HepG2 (cell line): ENCODE results near the gene CUL9. TPM values are rescaled to one million over a fixed set of nuclear protein-coding genes. Genes with fewer than 3 reads are reported as not detected.
A peak's percentile ranks its signal among the peaks of the same experiment; 100 is the strongest.

Experiments used
- EED ChIP-seq: sonication (generic); formaldehyde crosslinking; IDR thresholded peaks from 2 replicates; pipeline ENCODE4 v1.5.0; 2020; ENCODE audit warnings: mild to moderate bottlenecking, missing genetic modification reagents
- FOXA3 ChIP-seq: IDR thresholded peaks from 2 replicates; pipeline ENCODE4 v1.6.1; 2016; ENCODE audit warnings: missing genetic modification reagents, missing compliant biosample characterization
- KLF6 ChIP-seq: IDR thresholded peaks from 2 replicates; pipeline ENCODE4 v1.8.0; 2016; ENCODE audit warnings: missing biosample characterization, missing genetic modification reagents
- MXD3 ChIP-seq: IDR thresholded peaks from 2 replicates; pipeline ENCODE4 v1.6.1; 2016; ENCODE audit warnings: mild to moderate bottlenecking, missing biosample characterization, missing genetic modification reagents
- NFE2L2 ChIP-seq: fragments of 150-350 bp; IDR thresholded peaks from 2 replicates; pipeline ENCODE4 v1.6.1; 2014; ENCODE audit warnings: low read length
- PPARG ChIP-seq: conservative IDR thresholded peaks from 2 replicates; pipeline ENCODE4 v1.6.1; 2016; ENCODE audit warnings: missing biosample characterization, missing genetic modification reagents
- RBFOX2 ChIP-seq: fragments of 200-400 bp; formaldehyde crosslinking; IDR thresholded peaks from 2 replicates; pipeline ENCODE4 v1.6.1; 2017; ENCODE audit warnings: low read depth, mild to moderate bottlenecking, low read length
- RORA ChIP-seq: sonication (generic); formaldehyde crosslinking; IDR thresholded peaks from 2 replicates; pipeline ENCODE4 v1.5.0; 2020; ENCODE audit warnings: mild to moderate bottlenecking, missing genetic modification reagents, moderate library complexity
- SMC3 ChIP-seq: IDR thresholded peaks from 2 replicates; pipeline ENCODE4 v1.6.1; 2011; ENCODE audit warnings: low read length, improper control_type of control experiment
- SNAPC4 ChIP-seq: sonication (generic); formaldehyde crosslinking; IDR thresholded peaks from 2 replicates; pipeline ENCODE4 v1.4.0; 2020; ENCODE audit warnings: mild to moderate bottlenecking, missing genetic modification reagents
- SP1 ChIP-seq, 2 experiments: fragments of 450-650 bp in 1 of 2; sonication (generic) in 1 of 2; formaldehyde crosslinking in 1 of 2; IDR thresholded peaks; 2 replicates each; pipeline versions ENCODE4 v1.4.0 to v1.6.1; 2016 to 2020; ENCODE audit warnings: missing genetic modification reagents in 1 of 2
- SRSF1 ChIP-seq: fragments of 200-400 bp; formaldehyde crosslinking; optimal IDR thresholded peaks from 2 replicates; pipeline ENCODE3; 2017; ENCODE audit warnings: mild to moderate bottlenecking, low read depth, low read length, moderate library complexity
- TAF1 ChIP-seq: sonication (generic); formaldehyde crosslinking; IDR thresholded peaks from 2 replicates; pipeline ENCODE4 v1.4.0; 2020; ENCODE audit warnings: missing genetic modification reagents
- ZBTB20 ChIP-seq: sonication (generic); formaldehyde crosslinking; IDR thresholded peaks from 2 replicates; pipeline ENCODE4 v1.8.1; 2023; ENCODE audit warnings: missing genetic modification reagents, low read depth, mild to moderate bottlenecking, borderline replicate concordance
- ZFP41 ChIP-seq: sonication (generic); formaldehyde crosslinking; IDR thresholded peaks from 2 replicates; pipeline ENCODE4 v1.4.0; 2020; ENCODE audit warnings: mild to moderate bottlenecking, missing genetic modification reagents, borderline replicate concordance
- ZFX ChIP-seq: sonication (generic); formaldehyde crosslinking; IDR thresholded peaks from 2 replicates; pipeline ENCODE4 v1.4.0; 2020; ENCODE audit warnings: mild to moderate bottlenecking, low read depth, missing genetic modification reagents, moderate library complexity
- ZFYVE20 ChIP-seq: sonication (generic); formaldehyde crosslinking; IDR thresholded peaks from 2 replicates; pipeline ENCODE4 v1.8.0; 2023; ENCODE audit warnings: low read depth, mild to moderate bottlenecking, moderate library complexity, missing genetic modification reagents, borderline replicate concordance
- ZNF550 ChIP-seq: sonication (generic); formaldehyde crosslinking; IDR thresholded peaks from 2 replicates; pipeline ENCODE4 v1.4.0; 2020; ENCODE audit warnings: mild to moderate bottlenecking, missing genetic modification reagents, borderline replicate concordance
- ZNF564 ChIP-seq: sonication (generic); formaldehyde crosslinking; IDR thresholded peaks from 2 replicates; pipeline ENCODE4 v1.8.1; 2023; ENCODE audit warnings: mild to moderate bottlenecking, missing genetic modification reagents
- ZNF674 ChIP-seq: sonication (generic); formaldehyde crosslinking; IDR thresholded peaks from 2 replicates; pipeline ENCODE4 v1.5.0; 2020; ENCODE audit warnings: low read depth, mild to moderate bottlenecking, missing genetic modification reagents
- polyA plus RNA-seq, 8 experiments: library from polyadenylated mRNA; depleted of rRNA in 3 of 8; stranded (reverse) in 7 of 8; unstranded in 1 of 8; fragments of >200 nt; fragmentation: Illumina TruSeq in 4 of 8; extraction: Trizol in 4 of 8; gene quantifications; 2 replicates each; pipeline versions ENCODE4 v1.2.1 to v1.2.3, GENCODE V29; 2011 to 2016; ENCODE audit warnings: low read depth in 4 of 8, missing spikeins in 1 of 8, mixed read lengths in 1 of 8; ENCODE audit not compliant: insufficient read depth in 1 of 8
- total RNA-seq, 5 experiments: library from RNA; depleted of rRNA; stranded (reverse); fragments of >200 nt; fragmentation: Illumina TruSeq; extraction: Trizol; gene quantifications; 2 replicates each; pipeline ENCODE4 v1.2.3, GENCODE V29; 2016; ENCODE audit warnings: low read depth in 1 of 5
- TF ChIP-seq, protein P1 (sequence below): sonication (generic); formaldehyde crosslinking; IDR thresholded peaks from 2 replicates; pipeline ENCODE4 v1.5.0; 2020; ENCODE audit warnings: mild to moderate bottlenecking, missing genetic modification reagents, moderate library complexity
- TF ChIP-seq, protein P2 (sequence below): sonication (generic); formaldehyde crosslinking; IDR thresholded peaks from 2 replicates; pipeline ENCODE4 v1.5.0; 2020; ENCODE audit warnings: missing genetic modification reagents

Gene CUL9
- total and polyA plus RNA-seq, 2 of the 13 experiments (the other 11 are each of a cell fraction or from before 2014, with no cell fraction given): 11.4 to 13.7 TPM

- no peak for TF ChIP-seq SNAPC4 (CRISPR knock-in tag)
- TF ChIP-seq RORA (CRISPR knock-in tag): no peak
- TF ChIP-seq, protein P1, sequence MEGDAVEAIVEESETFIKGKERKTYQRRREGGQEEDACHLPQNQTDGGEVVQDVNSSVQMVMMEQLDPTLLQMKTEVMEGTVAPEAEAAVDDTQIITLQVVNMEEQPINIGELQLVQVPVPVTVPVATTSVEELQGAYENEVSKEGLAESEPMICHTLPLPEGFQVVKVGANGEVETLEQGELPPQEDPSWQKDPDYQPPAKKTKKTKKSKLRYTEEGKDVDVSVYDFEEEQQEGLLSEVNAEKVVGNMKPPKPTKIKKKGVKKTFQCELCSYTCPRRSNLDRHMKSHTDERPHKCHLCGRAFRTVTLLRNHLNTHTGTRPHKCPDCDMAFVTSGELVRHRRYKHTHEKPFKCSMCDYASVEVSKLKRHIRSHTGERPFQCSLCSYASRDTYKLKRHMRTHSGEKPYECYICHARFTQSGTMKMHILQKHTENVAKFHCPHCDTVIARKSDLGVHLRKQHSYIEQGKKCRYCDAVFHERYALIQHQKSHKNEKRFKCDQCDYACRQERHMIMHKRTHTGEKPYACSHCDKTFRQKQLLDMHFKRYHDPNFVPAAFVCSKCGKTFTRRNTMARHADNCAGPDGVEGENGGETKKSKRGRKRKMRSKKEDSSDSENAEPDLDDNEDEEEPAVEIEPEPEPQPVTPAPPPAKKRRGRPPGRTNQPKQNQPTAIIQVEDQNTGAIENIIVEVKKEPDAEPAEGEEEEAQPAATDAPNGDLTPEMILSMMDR: peak; percentile 100
- no peak for TF ChIP-seq SRSF1
- no peak; the same call in 1 of the 2 replicates for TF ChIP-seq MXD3 (CRISPR knock-in tag)
- peak; percentile 66; the same call in 1 of the 2 replicates for TF ChIP-seq ZNF564 (CRISPR knock-in tag)
- no peak for TF ChIP-seq PPARG (CRISPR knock-in tag)
- no peak for TF ChIP-seq TAF1 (CRISPR knock-in tag)
- TF ChIP-seq ZBTB20 (CRISPR knock-in tag): 0 out of 2 replicates have a peak, but pooled peaks have one; percentile 33
- no peak for TF ChIP-seq ZFYVE20 (CRISPR knock-in tag)
- TF ChIP-seq RBFOX2: no peak
- no peak for TF ChIP-seq ZNF550 (CRISPR knock-in tag)
- no peak; the same call in 1 of the 2 replicates for TF ChIP-seq EED (CRISPR knock-in tag)
- TF ChIP-seq NFE2L2: no peak
- TF ChIP-seq ZFP41 (CRISPR knock-in tag): no peak
- peak; percentile 50; the same call in 1 of the 2 replicates for TF ChIP-seq FOXA3
- TF ChIP-seq SP1 (IDR thresholded peaks at IDR 0.05): no peak
- TF ChIP-seq SP1 (CRISPR knock-in tag; IDR thresholded peaks at IDR 0.05): peak; percentile 54; the same call in 1 of the 2 replicates
- peak; percentile 87 for TF ChIP-seq KLF6
- TF ChIP-seq SMC3: peak; percentile 97
- TF ChIP-seq ZFX (CRISPR knock-in tag): peak; percentile 91
- TF ChIP-seq, protein P2, sequence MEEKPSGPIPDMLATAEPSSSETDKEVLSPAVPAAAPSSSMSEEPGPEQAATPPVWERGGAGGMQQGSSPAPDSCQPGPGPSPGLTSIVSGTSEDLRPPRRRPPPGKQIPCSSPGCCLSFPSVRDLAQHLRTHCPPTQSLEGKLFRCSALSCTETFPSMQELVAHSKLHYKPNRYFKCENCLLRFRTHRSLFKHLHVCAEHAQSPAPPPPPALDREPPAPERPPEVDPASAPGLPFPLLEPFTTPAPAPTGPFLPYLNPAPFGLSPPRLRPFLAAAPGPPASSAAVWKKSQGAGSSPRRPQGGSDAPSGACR: 0 out of 2 replicates have a peak, but pooled peaks have one; percentile 6
- TF ChIP-seq ZNF674: 0 out of 2 replicates have a peak, but pooled peaks have one; percentile 15
Observed at GRCh38 chr6:43263314-43264178, 81.5 kb downstream of the CUL9 start (continued).
